NCI-H748 (cell line): ENCODE results near the gene ARHGEF7.

ENCODE experiments used
- DNase-seq: peaks from one replicate; lab custom pipeline; 2025; ENCODE audit not compliant: unreplicated experiment; lab: John Stamatoyannopoulos, UW

Gene ARHGEF7

GRCh38 chr13:111322001-111322915, 207.1 kb downstream of the ARHGEF7 start:
- no peak for DNase-seq

GRCh38 chr13:111322916-111323331, 207.8 kb downstream of the ARHGEF7 start:
- DNase-seq, result no peak

GRCh38 chr13:111323549-111323948, 208.4 kb downstream of the ARHGEF7 start:
- DNase-seq, result no peak

- DNase-seq, result no peak
Observed at GRCh38 chr13:111323950-111324651, 209.0 kb downstream of the ARHGEF7 start.

GRCh38 chr13:111324736-111325135, 209.6 kb downstream of the ARHGEF7 start:
- DNase-seq, result no peak

- DNase-seq, result no peak
Observed at GRCh38 chr13:111325146-111325890, 210.2 kb downstream of the ARHGEF7 start.

GRCh38 chr13:111325941-111326620, 211.0 kb downstream of the ARHGEF7 start:
- DNase-seq, result no peak

GRCh38 chr13:111326621-111326965, 211.5 kb downstream of the ARHGEF7 start:
- DNase-seq, result no peak

GRCh38 chr13:111326981-111327642, 212.0 kb downstream of the ARHGEF7 start:
- no peak for DNase-seq

- peak; percentile 42 for DNase-seq
Observed at GRCh38 chr13:111327730-111328573, 212.8 kb downstream of the ARHGEF7 start.

GRCh38 chr13:111328574-111329410, 213.7 kb downstream of the ARHGEF7 start:
- no peak for DNase-seq

GRCh38 chr13:111329641-111330040, 214.5 kb downstream of the ARHGEF7 start:
- no peak for DNase-seq

- no peak for DNase-seq
Observed at GRCh38 chr13:111330066-111330610, 215.0 kb downstream of the ARHGEF7 start.

- DNase-seq, result no peak
Observed at GRCh38 chr13:111335298-111335697, 220.2 kb downstream of the ARHGEF7 start.

GRCh38 chr13:111336666-111337065, 221.6 kb downstream of the ARHGEF7 start:
- no peak for DNase-seq

- DNase-seq, result no peak
Observed at GRCh38 chr13:111337206-111337605, 222.1 kb downstream of the ARHGEF7 start.

- DNase-seq, result no peak
Observed at GRCh38 chr13:111337741-111338140, 222.6 kb downstream of the ARHGEF7 start.

GRCh38 chr13:111338841-111339240, 223.7 kb downstream of the ARHGEF7 start:
- DNase-seq, result no peak
